GM19468 (cell line): ENCODE measurements around the gene EPM2AIP1.
"Not testable (repeated sequence)": the region's sequence is repeated elsewhere in the genome, so short reads cannot be mapped to it uniquely, and the experiment has no call there.

Experiments
- ATAC-seq: cut with Tn5 transposase; IDR thresholded peaks from one replicate; pipeline ENCODE4 v1.9.1; 2021; ENCODE audit warnings: mild to moderate bottlenecking, moderate library complexity, moderate number of reproducible peaks; ENCODE audit not compliant: unreplicated experiment; ENCODE audit errors: extremely low read depth

The EPM2AIP1 gene

GRCh38 chr3:36956155-36956554 lies 36.8 kb downstream of the EPM2AIP1 start:
- no peak for ATAC-seq

DNA sequence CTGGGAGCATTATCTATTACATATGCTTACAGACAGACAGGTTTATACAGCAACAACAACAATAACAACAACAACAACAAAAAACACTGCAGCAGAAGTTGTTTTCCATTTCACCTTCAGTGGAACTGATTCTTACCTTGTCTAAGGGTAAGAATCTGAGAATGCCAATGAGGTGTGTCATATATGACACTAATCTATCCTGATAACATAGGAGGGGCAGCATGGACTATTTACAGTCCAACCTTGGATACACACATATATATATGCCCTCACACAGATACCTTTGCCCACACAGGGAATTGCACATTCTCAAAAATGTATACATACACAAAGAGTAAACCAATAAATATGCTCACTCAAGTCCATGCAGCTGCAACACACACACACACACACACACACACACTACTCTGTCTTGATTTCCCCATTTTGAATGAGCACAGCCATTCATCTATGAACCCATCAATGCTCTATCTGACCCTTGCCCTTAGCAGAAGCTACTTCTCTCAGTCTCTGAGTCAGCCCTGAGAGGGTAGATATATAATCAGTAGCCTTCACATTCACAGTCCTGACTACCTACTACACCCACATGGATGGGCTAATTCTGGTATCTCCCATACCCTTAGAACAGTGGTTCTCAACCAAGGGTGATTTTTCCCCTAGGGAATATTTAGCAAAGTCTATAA lies 38.3 kb downstream of the EPM2AIP1 start:
- no peak for ATAC-seq

- not testable (repeated sequence) for ATAC-seq
These were observed 45.1 kb downstream of the EPM2AIP1 start for GRCh38 chr3:36947814-36948213.

DNA sequence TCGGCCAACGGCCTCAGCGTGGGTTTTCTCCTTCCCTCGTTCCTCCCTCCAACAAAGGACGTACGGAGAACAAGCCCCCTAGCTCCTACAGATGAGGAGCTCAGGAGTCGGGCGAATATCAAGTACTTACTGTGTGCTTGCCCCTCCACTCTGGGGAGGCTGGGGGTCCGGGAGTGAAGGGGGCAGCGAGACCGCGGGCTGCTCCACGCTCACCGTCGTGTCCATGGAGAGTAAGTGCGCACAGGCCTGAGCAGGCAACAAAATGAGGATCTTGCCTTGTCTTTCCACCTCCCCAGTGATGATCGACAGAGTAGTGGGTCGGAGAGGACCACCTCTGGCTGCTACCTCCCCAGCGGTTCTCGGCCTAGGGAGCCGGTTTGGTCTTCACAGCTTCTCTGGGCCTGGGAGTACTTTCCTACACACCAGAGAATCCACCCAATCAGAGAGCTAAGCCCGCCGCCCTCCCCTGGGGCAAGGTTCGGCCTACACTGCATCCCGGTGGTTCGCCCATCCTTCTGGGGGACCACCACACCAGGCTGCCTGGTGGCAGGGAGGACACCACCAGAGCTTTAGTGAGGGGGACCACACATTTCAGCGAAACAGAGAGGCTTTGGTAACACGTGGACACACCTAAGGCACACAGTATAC lies 47.5 kb downstream of the EPM2AIP1 start:
- no peak for ATAC-seq

DNA sequence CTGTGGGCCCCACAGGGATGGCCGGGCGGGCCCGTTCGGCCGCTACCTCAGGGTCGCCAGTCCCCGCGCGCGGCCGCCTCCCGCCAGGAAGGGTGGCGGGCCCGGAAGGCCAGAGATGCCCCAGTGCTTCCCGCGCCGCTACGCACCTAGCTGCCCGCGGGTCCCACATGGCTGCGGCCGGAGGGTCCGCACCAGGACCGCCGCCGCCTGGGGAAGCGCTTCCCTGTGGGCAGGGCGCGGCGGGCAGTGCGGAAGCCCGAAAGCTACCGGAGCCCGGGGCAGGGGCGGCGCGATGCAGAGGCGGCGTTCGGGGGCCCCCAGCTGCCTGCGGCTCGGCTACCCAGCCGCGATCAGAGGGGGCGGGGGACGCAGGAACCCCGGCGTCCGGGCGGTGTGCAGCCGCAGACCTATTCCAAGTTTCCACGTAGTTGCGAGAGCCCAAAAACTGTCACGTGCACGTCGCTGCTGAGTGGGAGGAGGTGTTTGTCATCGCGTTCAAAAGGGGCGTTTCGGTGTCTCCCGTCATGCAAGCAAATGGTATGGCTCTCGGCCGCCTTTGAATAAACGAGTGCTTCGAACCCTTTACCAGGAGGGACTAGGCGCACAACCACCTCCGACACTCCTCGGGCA lies 48.2 kb downstream of the EPM2AIP1 start, which contains the start of gene TRANK1:
TSS of gene TRANK1 (minus strand) at position 414 of the 630 bp plus-strand sequence. CDS start at position 169, 245 bp downstream.
- peak; percentile 38 for ATAC-seq

- peak; percentile 9 for ATAC-seq
These were observed 48.8 kb downstream of the EPM2AIP1 start for GRCh38 chr3:36944012-36944640.

DNA sequence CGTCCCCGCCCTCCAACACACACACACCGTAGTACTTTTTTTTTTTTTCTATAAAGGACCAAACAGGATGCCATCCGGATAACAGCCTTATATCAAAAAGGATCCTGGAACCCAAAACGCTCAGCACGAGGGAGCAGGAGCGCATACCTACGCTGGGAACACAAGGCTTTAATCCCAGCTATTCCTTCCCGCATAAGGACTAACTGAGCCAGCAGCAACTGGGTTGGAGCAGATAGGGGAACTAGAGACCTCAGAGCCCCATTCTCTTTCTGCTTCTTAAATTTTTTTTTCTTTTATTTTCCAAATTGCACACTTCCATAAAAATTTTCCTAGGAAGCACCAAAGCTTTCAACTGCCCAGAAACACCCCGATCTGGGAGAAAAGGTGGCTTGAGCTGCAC lies 49.3 kb downstream of the EPM2AIP1 start:
- ATAC-seq = no peak

DNA sequence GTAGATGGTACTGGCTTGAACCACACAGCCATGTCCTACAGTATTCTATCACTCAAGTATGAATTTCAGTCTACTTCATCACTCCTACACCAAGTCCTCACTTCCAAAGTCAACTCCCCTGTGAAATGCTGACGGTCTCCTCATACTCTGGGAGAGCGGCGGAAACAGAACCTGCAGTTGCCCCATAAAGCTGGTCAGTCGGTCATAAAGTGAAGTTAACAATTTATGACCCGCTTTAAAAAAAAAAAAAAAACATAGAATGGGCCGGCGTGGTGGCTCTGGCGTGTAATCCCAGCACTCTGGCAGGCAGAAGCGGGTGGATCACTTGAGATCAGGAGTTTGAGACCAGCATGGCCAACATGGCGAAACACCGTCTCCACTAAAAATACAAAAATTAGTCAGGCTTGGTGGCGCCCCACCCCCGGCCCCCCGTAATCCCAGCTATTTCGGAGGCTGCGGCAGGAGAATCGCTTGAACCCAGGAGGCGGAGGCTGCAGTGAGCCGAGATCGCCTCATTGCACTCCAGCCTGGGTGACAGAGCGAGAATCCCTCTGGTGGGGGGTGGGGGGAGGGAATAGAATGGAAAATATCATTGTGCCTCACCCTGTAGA lies 50.2 kb downstream of the EPM2AIP1 start:
- no peak for ATAC-seq

- no peak for ATAC-seq
These were observed 51.3 kb downstream of the EPM2AIP1 start for GRCh38 chr3:36941658-36942057.

- ATAC-seq = no peak
These were observed 51.8 kb downstream of the EPM2AIP1 start for GRCh38 chr3:36941162-36941561.

DNA sequence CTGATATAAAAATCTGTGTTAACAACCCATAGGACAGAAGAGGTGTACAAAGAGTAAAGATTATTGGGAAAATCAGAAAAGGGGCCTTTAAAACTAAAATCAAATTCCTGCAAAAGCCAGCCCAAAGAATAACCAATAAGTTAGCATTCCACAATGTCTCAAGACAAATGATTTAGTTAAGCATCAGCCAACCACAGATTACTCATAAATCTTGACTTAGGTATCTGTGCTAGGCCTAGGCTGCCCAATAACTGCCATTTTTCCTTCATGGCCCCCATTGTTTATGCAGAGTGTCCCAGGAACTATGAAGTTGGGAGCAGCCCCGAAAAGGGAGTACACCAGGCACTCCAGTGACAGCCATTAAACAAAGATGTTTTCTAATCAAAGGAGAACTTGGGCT lies 55.4 kb downstream of the EPM2AIP1 start:
- ATAC-seq = no peak
